Measurements from ENCODE around the gene CPVL.
"Not testable (repeated sequence)": the region's sequence is repeated elsewhere in the genome, so short reads cannot be mapped to it uniquely, and the experiment has no call there.

CPVL gene

DNA sequence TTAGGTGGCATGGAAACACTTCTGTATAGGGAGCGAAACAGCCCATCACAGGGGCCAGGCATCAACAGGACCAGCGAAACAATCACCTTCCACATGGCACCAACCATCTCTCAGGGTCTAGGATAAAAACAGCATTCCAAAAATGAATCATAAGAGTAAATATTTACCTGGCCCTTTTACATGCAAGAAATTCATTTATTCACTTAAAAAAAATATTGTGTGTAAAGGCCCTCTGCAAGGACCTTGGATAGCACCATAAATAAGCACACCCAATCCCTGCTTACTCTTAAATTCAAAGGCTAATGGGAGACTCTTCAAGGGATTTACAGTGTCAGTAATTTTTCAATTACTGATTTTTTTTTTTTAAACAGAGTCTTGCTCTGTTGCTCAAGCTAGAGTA lies 25.4 kb downstream of the CPVL start:
- no peak overlapping the region for H3K4me3 ChIP-seq (ENCODE audit: extremely low read depth, insufficient read depth, low read length, poor library complexity, severe bottlenecking)
- H3K27ac ChIP-seq (ENCODE audit: low read depth, low read length, severe bottlenecking) = no peak overlapping the region
- peaks cover 7% of the 10 kb centered on the region for H3K4me1 ChIP-seq (ENCODE audit: control insufficient read depth, insufficient read depth, low read length, poor library complexity, severe bottlenecking)
- no peaks in the 10 kb centered on the region for H3K9me3 ChIP-seq (ENCODE audit: control insufficient read depth, low read length)
- no peaks in the 10 kb centered on the region for H3K36me3 ChIP-seq (ENCODE audit: control insufficient read depth, insufficient read depth, low read length)
- 94% methylated on average over 2 of the region's 2 CpGs; no CpG with 5 or more reads in 1 of the 2 experiments for WGBS, 2 experiments (ENCODE audit: insufficient coverage in 2 of 2)

- Histone ChIP-seq H3K4me3 (ENCODE audit: extremely low read depth, insufficient read depth, low read length, poor library complexity, severe bottlenecking) (no peak overlapping the region), H3K27ac (ENCODE audit: low read depth, low read length, severe bottlenecking) (no peak overlapping the region), H3K36me3 (ENCODE audit: control insufficient read depth, insufficient read depth, low read length) (no peaks in the 10 kb centered on the region), H3K4me1 (ENCODE audit: control insufficient read depth, insufficient read depth, low read length, poor library complexity, severe bottlenecking) (peaks cover 21% of the 10 kb centered on the region), H3K9me3 (ENCODE audit: control insufficient read depth, low read length) (no peaks in the 10 kb centered on the region)
- 88 to 100% methylated on average over 1 of the region's 3 CpGs for WGBS, 2 experiments (ENCODE audit: insufficient coverage in 2 of 2)
Measured at GRCh38 chr7:29119538-29119937, 26.8 kb downstream of the CPVL start.

- WGBS, 2 experiments (ENCODE audit: insufficient coverage in 2 of 2) = 86% methylated on average over 4 of the region's 5 CpGs; no CpG with 5 or more reads in 1 of the 2 experiments
Measured at GRCh38 chr7:29116361-29117200, 29.8 kb downstream of the CPVL start.

GRCh38 chr7:29115753-29116152 lies 30.6 kb downstream of the CPVL start:
- WGBS, 2 experiments (ENCODE audit: insufficient coverage in 2 of 2) = no CpG with 5 or more reads among the region's 1 CpG
- no peak overlapping the region for H3K27ac ChIP-seq (ENCODE audit: low read depth, low read length, severe bottlenecking)
- peaks cover 27% of the 10 kb centered on the region for H3K4me1 ChIP-seq (ENCODE audit: control insufficient read depth, insufficient read depth, low read length, poor library complexity, severe bottlenecking)
- H3K36me3 ChIP-seq (ENCODE audit: control insufficient read depth, insufficient read depth, low read length) = no peaks in the 10 kb centered on the region
- H3K9me3 ChIP-seq (ENCODE audit: control insufficient read depth, low read length) = peaks cover 5% of the 10 kb centered on the region
- H3K4me3 ChIP-seq (ENCODE audit: extremely low read depth, insufficient read depth, low read length, poor library complexity, severe bottlenecking) = no peak overlapping the region

More at GRCh38 chr7:29116361-29117200, 29.8 kb downstream of the CPVL start:
- H3K4me3 ChIP-seq (ENCODE audit: extremely low read depth, insufficient read depth, low read length, poor library complexity, severe bottlenecking) = no peak overlapping the region
- H3K9me3 ChIP-seq (ENCODE audit: control insufficient read depth, low read length) = no peaks in the 10 kb centered on the region
- H3K4me1 ChIP-seq (ENCODE audit: control insufficient read depth, insufficient read depth, low read length, poor library complexity, severe bottlenecking) = peaks cover 27% of the 10 kb centered on the region
- H3K27ac ChIP-seq (ENCODE audit: low read depth, low read length, severe bottlenecking) = peak overlapping the region; percentile 26
- H3K36me3 ChIP-seq (ENCODE audit: control insufficient read depth, insufficient read depth, low read length) = no peaks in the 10 kb centered on the region

DNA sequence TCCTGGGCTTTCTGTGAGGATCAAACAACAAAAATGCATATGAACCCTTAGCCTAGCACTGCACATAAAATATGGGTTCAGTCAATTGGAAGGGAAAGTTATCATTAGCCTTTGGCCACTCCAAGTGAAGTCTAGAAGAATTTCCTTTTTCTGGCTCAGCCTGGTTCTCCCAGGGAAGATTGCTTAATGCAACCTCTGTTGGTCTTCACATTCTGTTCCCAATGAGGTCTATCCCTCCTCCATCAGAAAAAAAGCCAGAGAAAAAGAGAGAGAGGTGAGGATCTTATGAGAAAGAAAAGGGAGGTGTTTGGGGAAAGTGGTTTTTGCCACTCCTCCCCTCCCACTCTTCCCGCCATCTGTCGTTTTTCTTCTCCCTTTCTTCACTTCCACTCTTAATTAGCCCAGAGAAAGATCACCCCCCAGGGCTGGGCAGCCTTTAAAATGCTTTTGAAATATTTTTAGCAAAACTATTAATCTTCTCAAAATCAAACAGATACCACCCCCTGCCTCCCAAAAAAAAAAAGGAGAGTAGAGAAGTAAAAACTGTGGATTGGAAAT lies 31.1 kb downstream of the CPVL start:
- H3K9me3 ChIP-seq (ENCODE audit: control insufficient read depth, low read length) = peaks cover 8% of the 10 kb centered on the region
- no peak overlapping the region for H3K4me3 ChIP-seq (ENCODE audit: extremely low read depth, insufficient read depth, low read length, poor library complexity, severe bottlenecking)
- no peak overlapping the region for H3K27ac ChIP-seq (ENCODE audit: low read depth, low read length, severe bottlenecking)
- H3K4me1 ChIP-seq (ENCODE audit: control insufficient read depth, insufficient read depth, low read length, poor library complexity, severe bottlenecking) = peaks cover 27% of the 10 kb centered on the region
- H3K36me3 ChIP-seq (ENCODE audit: control insufficient read depth, insufficient read depth, low read length) = no peaks in the 10 kb centered on the region
- WGBS, 2 experiments (ENCODE audit: insufficient coverage in 2 of 2) = no CpG with 5 or more reads among the region's 2 CpGs

DNA sequence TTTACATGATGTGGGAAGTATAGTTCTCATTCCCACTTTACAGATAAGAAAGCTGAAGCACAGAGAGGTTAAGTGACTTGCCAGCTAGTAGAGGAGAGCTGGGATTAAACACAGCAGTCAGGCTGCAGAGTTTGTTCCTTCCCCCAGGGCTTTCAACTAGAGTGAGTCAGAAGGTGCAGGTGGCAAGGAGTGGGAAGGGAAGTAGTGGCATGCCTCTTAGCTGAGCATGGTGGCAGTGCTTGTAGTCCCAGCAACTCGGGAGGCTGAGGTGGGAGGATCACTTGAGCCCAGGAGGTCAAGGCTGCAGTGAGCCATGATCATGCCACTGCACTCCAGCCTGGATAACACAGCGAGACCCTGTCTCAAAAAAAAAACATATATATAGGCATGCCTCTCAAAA lies 32.1 kb downstream of the CPVL start:
- H3K4me3 ChIP-seq (ENCODE audit: extremely low read depth, insufficient read depth, low read length, poor library complexity, severe bottlenecking); H3K27ac ChIP-seq (ENCODE audit: low read depth, low read length, severe bottlenecking); H3K9me3 ChIP-seq (ENCODE audit: control insufficient read depth, low read length); H3K36me3 ChIP-seq (ENCODE audit: control insufficient read depth, insufficient read depth, low read length): not testable (repeated sequence)
- H3K4me1 ChIP-seq (ENCODE audit: control insufficient read depth, insufficient read depth, low read length, poor library complexity, severe bottlenecking) = peaks cover 27% of the 10 kb centered on the region
- WGBS, 2 experiments (ENCODE audit: insufficient coverage in 2 of 2) = 84 to 90% methylated on average over 2 of the region's 2 CpGs

- Histone ChIP-seq H3K9me3 (ENCODE audit: control insufficient read depth, low read length) (peaks cover 8% of the 10 kb centered on the region), H3K36me3 (ENCODE audit: control insufficient read depth, insufficient read depth, low read length) (no peaks in the 10 kb centered on the region), H3K27ac (ENCODE audit: low read depth, low read length, severe bottlenecking) (no peak overlapping the region), H3K4me3 (ENCODE audit: extremely low read depth, insufficient read depth, low read length, poor library complexity, severe bottlenecking) (no peak overlapping the region), H3K4me1 (ENCODE audit: control insufficient read depth, insufficient read depth, low read length, poor library complexity, severe bottlenecking) (peaks cover 27% of the 10 kb centered on the region)
- 61 to 70% methylated on average over 3 to 4 of the region's 5 CpGs for WGBS, 2 experiments (ENCODE audit: insufficient coverage in 2 of 2)
Measured at GRCh38 chr7:29113384-29114102, 32.8 kb downstream of the CPVL start.

- no peak overlapping the region for H3K27ac ChIP-seq (ENCODE audit: low read depth, low read length, severe bottlenecking)
- H3K4me3 ChIP-seq (ENCODE audit: extremely low read depth, insufficient read depth, low read length, poor library complexity, severe bottlenecking) = no peak overlapping the region
- H3K9me3 ChIP-seq (ENCODE audit: control insufficient read depth, low read length) = peaks cover 8% of the 10 kb centered on the region
- WGBS, 2 experiments (ENCODE audit: insufficient coverage in 2 of 2) = no CpG with 5 or more reads among the region's 4 CpGs
- H3K36me3 ChIP-seq (ENCODE audit: control insufficient read depth, insufficient read depth, low read length) = no peaks in the 10 kb centered on the region
- H3K4me1 ChIP-seq (ENCODE audit: control insufficient read depth, insufficient read depth, low read length, poor library complexity, severe bottlenecking) = peaks cover 27% of the 10 kb centered on the region
Measured at GRCh38 chr7:29112721-29113120, 33.6 kb downstream of the CPVL start.

DNA sequence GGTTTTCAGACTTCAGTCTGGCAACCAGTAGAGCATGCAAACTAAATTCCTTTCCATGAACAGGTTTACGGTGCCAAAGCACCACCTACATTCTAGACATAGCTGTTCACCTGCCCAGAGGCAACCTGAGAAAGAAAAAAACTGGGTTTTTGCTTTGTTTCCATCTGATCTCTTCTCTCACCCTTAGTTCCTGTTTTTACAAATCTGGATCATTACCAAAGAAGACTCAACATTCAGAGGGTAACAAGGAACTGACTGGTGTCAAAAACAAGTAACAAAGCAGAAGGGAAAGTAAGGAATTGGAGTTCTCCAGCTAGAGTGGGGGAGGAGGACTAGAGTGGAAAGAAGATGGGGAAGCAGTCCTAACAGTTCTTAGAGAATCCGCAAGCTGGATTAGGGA lies 36.4 kb downstream of the CPVL start:
- H3K9me3 ChIP-seq (ENCODE audit: control insufficient read depth, low read length) = peaks cover 8% of the 10 kb centered on the region
- 100% methylated on average over 1 of the region's 2 CpGs; no CpG with 5 or more reads in 1 of the 2 experiments for WGBS, 2 experiments (ENCODE audit: insufficient coverage in 2 of 2)
- H3K36me3 ChIP-seq (ENCODE audit: control insufficient read depth, insufficient read depth, low read length) = no peaks in the 10 kb centered on the region
- no peak overlapping the region for H3K27ac ChIP-seq (ENCODE audit: low read depth, low read length, severe bottlenecking)
- H3K4me1 ChIP-seq (ENCODE audit: control insufficient read depth, insufficient read depth, low read length, poor library complexity, severe bottlenecking) = peaks cover 10% of the 10 kb centered on the region
- no peak overlapping the region for H3K4me3 ChIP-seq (ENCODE audit: extremely low read depth, insufficient read depth, low read length, poor library complexity, severe bottlenecking)

GRCh38 chr7:29109358-29109757 lies 37.0 kb downstream of the CPVL start:
- Histone ChIP-seq H3K36me3 (ENCODE audit: control insufficient read depth, insufficient read depth, low read length) (no peaks in the 10 kb centered on the region), H3K9me3 (ENCODE audit: control insufficient read depth, low read length) (peaks cover 8% of the 10 kb centered on the region), H3K27ac (ENCODE audit: low read depth, low read length, severe bottlenecking) (no peak overlapping the region), H3K4me1 (ENCODE audit: control insufficient read depth, insufficient read depth, low read length, poor library complexity, severe bottlenecking) (peaks cover 6% of the 10 kb centered on the region), H3K4me3 (ENCODE audit: extremely low read depth, insufficient read depth, low read length, poor library complexity, severe bottlenecking) (no peak overlapping the region)
- WGBS, 2 experiments (ENCODE audit: insufficient coverage in 2 of 2) = 100% methylated on average over 1 to 2 of the region's 3 CpGs

Measured in mesodermal cell (in vitro differentiated cells).